Mesendoderm (in vitro differentiated cells): ENCODE data around the gene FGF21.
"Not testable (repeated sequence)": the region's sequence is repeated elsewhere in the genome, so short reads cannot be mapped to it uniquely, and the experiment has no call there.

Experiments used
- DNase-seq: peaks from one replicate; pipeline ENCODE4 v3.0.0; 2013
- H2AK5ac ChIP-seq: 2 replicates; pipeline ENCODE4 v1.6.1; 2013; ENCODE audit warnings: low read length, inconsistent platforms
- H2BK120ac ChIP-seq: 2 replicates; pipeline ENCODE4 v1.6.1; 2013; ENCODE audit warnings: low read depth, mild to moderate bottlenecking, low read length, moderate library complexity, mixed read lengths
- H2BK15ac ChIP-seq: replicated peaks from 2 replicates; pipeline ENCODE4 v1.6.1; 2013; ENCODE audit warnings: low read depth, mild to moderate bottlenecking, moderate library complexity
- H2BK5ac ChIP-seq: 2 replicates; pipeline ENCODE4 v1.6.1; 2013; ENCODE audit warnings: low read length, inconsistent platforms
- H3K18ac ChIP-seq: 2 replicates; pipeline ENCODE4 v1.6.1; 2013; ENCODE audit warnings: mild to moderate bottlenecking, low read length, mixed read lengths
- H3K23ac ChIP-seq: one replicate; pipeline ENCODE4 v1.6.1; 2013; ENCODE audit warnings: low read length
- H3K27ac ChIP-seq: 2 replicates; pipeline ENCODE4 v1.5.1; 2013; ENCODE audit warnings: low read depth, mild to moderate bottlenecking, inconsistent platforms, low read length, moderate library complexity
- H3K27me3 ChIP-seq: 2 replicates; pipeline ENCODE4 v1.6.1; 2013; ENCODE audit warnings: low read length, control low read depth, mild to moderate bottlenecking, inconsistent platforms; ENCODE audit not compliant: insufficient read depth, poor library complexity
- H3K36me3 ChIP-seq: 2 replicates; pipeline ENCODE4 v1.6.1; 2013; ENCODE audit warnings: low read length, inconsistent platforms; ENCODE audit not compliant: control insufficient read depth, insufficient read depth
- H3K4ac ChIP-seq: one replicate; pipeline ENCODE4 v1.6.1; 2013; ENCODE audit warnings: low read depth, mild to moderate bottlenecking, low read length, moderate library complexity
- H3K4me1 ChIP-seq: 2 replicates; pipeline ENCODE4 v1.6.1; 2013; ENCODE audit warnings: low read depth, low read length, inconsistent platforms; ENCODE audit not compliant: control insufficient read depth
- H3K4me2 ChIP-seq: 2 replicates; pipeline ENCODE4 v1.6.1; 2013; ENCODE audit warnings: low read length
- H3K4me3 ChIP-seq: 2 replicates; pipeline ENCODE4 v1.5.1; 2013; ENCODE audit warnings: mild to moderate bottlenecking, low read length
- H3K56ac ChIP-seq: one replicate; pipeline ENCODE4 v1.6.1; 2013; ENCODE audit warnings: low read length
- H3K79me1 ChIP-seq: 2 replicates; pipeline ENCODE4 v1.6.1; 2013; ENCODE audit warnings: low read length, inconsistent platforms
- H3K79me2 ChIP-seq: 2 replicates; pipeline ENCODE4 v1.6.1; 2013; ENCODE audit warnings: mild to moderate bottlenecking, low read length; ENCODE audit not compliant: control insufficient read depth, insufficient read depth
- H3K9ac ChIP-seq: 2 replicates; pipeline ENCODE4 v1.6.1; 2013; ENCODE audit warnings: low read length, inconsistent platforms
- H4K5ac ChIP-seq: one replicate; pipeline ENCODE4 v1.6.1; 2013; ENCODE audit warnings: low read length
- H4K8ac ChIP-seq: one replicate; pipeline ENCODE4 v1.6.1; 2013; ENCODE audit warnings: low read depth, mild to moderate bottlenecking, control low read depth, low read length, moderate library complexity
- WGBS: extraction: QIAGEN DNeasy Blood & Tissue Kit; methylation state at CpG from one replicate; pipeline ENCODE4 v1.1.7; 2013; ENCODE audit warnings: low lambda C conversion rate, missing lambda C conversion rate; ENCODE audit not compliant: insufficient coverage; ENCODE audit errors: extremely low coverage; 5-methylcytosine and 5-hydroxymethylcytosine counted together

FGF21 gene

DNA sequence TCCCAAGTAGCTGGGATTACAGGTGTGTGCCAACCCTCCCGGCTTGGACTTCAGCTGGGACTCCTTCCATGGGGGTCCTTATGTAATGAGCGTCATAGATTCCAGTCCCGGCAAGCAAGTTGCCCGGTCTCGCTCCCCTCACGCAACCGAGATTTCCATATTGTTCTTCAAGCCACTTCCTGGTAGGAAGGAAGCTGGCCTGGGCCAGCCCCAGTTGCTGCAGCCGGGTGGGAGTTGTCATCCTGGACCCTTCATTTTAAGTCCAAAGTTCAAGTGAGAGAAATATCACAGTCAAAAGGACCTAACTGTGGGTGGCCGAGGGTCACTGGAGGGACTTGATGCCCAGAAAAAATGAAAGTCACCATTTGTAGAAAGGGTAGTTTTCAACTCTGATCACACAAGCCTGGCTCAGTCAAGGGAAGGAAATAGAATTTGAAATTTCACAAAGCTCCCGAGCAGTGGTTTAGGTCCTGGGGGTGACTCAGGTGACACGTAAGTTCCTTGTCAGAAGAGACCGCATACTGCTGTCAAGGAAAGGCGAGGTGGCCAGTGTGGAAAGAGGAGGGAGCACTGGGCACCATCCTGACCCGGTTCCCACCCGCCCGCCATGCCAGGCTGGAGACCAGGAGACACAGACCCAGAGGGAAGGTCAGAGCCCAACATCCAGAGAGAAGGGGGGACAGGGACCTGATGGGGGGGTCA is 5.3 kb downstream of the FGF21 start:
- Histone ChIP-seq H3K9ac (no peak overlapping the region), H3K79me1 (no peaks in the 10 kb centered on the region), H2AK5ac (no peak overlapping the region), H3K18ac (no peak overlapping the region), H3K23ac (no peak overlapping the region), H3K4me2 (no peak overlapping the region), H3K27ac (no peak overlapping the region), H3K4me1 (no peaks in the 10 kb centered on the region), H3K79me2 (no peaks in the 10 kb centered on the region), H4K8ac (no peak overlapping the region), H2BK5ac (no peak overlapping the region), H4K5ac (no peak overlapping the region), H3K4me3 (no peak overlapping the region), H3K56ac (no peak overlapping the region), H3K27me3 (no peaks in the 10 kb centered on the region), H3K36me3 (no peaks in the 10 kb centered on the region), H2BK15ac (no peak overlapping the region), H2BK120ac (no peak overlapping the region), H3K4ac (no peak overlapping the region)
- DNase-seq: no peak
- no CpG with 5 or more reads among the region's 16 CpGs for WGBS

- not testable (repeated sequence) for H3K18ac ChIP-seq, H2BK5ac ChIP-seq
Observed at GRCh38 chr19:48765816-48766215, 10.5 kb downstream of the FGF21 start.

DNA sequence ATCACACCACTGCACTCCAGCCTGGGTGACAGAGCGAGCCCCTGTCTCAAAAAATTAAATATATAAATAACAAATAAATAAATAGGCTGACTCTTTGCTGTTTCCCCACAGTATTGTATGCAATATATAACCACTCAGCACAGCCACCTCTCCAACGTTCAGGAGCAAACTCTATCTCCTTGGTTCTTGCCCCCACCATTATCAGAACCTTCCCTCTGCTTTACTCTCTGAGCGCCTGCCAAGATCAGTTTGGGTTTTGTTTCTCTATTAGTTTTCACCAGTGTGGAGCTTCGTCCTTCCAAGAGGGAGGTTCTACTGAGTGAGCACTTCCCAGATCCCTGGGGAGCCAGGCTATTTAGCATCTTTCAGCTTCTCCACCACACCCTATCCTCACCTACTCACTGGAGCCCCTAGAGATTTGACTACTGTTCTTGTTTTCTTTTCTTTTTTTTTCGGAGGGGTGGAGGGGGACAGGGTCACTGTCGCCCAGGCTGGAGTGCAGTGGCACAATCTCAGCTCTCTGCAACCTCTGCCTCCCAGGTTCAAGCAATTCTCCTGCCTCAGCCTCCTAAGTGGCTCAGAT is 12.9 kb downstream of the FGF21 start:
- not testable (repeated sequence) for H3K4ac ChIP-seq, H3K56ac ChIP-seq, DNase-seq, H3K79me1 ChIP-seq, H2BK15ac ChIP-seq, H3K27ac ChIP-seq, H3K18ac ChIP-seq, H3K27me3 ChIP-seq, H3K4me3 ChIP-seq, H3K36me3 ChIP-seq, H3K9ac ChIP-seq, H2BK5ac ChIP-seq, H3K4me2 ChIP-seq, H4K5ac ChIP-seq, H3K23ac ChIP-seq, H3K4me1 ChIP-seq, H4K8ac ChIP-seq, H3K79me2 ChIP-seq, H2AK5ac ChIP-seq, H2BK120ac ChIP-seq
- WGBS: no CpG with 5 or more reads among the region's 6 CpGs

More at GRCh38 chr19:48765816-48766215, 10.5 kb downstream of the FGF21 start:
- H3K79me1 ChIP-seq, H2BK15ac ChIP-seq, H3K27me3 ChIP-seq, H3K4ac ChIP-seq, H3K23ac ChIP-seq, H3K27ac ChIP-seq, H3K4me3 ChIP-seq, DNase-seq, H2AK5ac ChIP-seq, H4K8ac ChIP-seq, H3K36me3 ChIP-seq, H3K4me1 ChIP-seq, H2BK120ac ChIP-seq, H4K5ac ChIP-seq, H3K4me2 ChIP-seq, H3K79me2 ChIP-seq, H3K9ac ChIP-seq, H3K56ac ChIP-seq: not testable (repeated sequence)
- no CpG with 5 or more reads among the region's 5 CpGs for WGBS

DNA sequence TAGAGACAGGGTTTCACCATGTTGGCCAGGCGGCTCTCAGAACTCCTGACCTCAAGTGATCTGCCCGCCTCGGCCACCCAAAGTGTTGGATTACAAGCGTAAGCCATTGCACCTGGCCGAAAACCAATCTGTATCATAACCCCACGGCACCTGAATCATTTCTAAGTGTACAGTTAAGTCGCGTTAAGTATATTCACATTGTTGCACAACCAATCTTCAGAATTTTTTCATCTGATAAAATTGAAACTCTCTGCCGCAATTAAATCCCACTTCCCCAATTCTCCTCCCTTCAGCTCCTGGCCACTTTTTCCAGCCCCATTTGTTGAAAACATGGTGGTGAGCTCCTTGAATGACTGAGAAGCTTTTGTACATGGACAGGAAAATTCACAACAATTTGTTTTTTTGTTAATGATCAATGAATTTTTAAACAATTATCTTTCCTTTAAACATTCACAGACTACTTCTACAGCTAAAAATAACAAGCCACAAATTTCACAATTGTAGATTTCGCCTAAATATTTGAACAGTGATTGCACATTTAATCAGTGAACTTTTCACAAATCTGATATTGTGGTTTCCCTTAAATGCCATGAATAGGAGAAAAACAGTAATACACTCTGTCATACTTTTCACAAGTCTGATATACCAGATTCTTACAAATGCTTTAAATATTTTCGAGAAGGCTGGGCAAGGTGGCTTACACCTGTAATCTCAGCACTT is 13.8 kb downstream of the FGF21 start:
- no peak overlapping the region for H4K5ac ChIP-seq
- no peaks in the 10 kb centered on the region for H3K36me3 ChIP-seq
- no peak overlapping the region for H2AK5ac ChIP-seq
- no peak overlapping the region for H4K8ac ChIP-seq
- no peak overlapping the region for H3K27ac ChIP-seq
- H2BK120ac ChIP-seq: no peak overlapping the region
- no CpG with 5 or more reads among the region's 11 CpGs for WGBS
- no peaks in the 10 kb centered on the region for H3K4me1 ChIP-seq
- no peak overlapping the region for H3K4me3 ChIP-seq
- H3K56ac ChIP-seq: no peak overlapping the region
- H3K9ac ChIP-seq: no peak overlapping the region
- H2BK5ac ChIP-seq: no peak overlapping the region
- no peak overlapping the region for H3K4ac ChIP-seq
- no peak for DNase-seq
- no peak overlapping the region for H2BK15ac ChIP-seq
- no peaks in the 10 kb centered on the region for H3K79me1 ChIP-seq
- no peak overlapping the region for H3K23ac ChIP-seq
- H3K4me2 ChIP-seq: no peak overlapping the region
- no peaks in the 10 kb centered on the region for H3K79me2 ChIP-seq
- no peaks in the 10 kb centered on the region for H3K27me3 ChIP-seq
- H3K18ac ChIP-seq: no peak overlapping the region

GRCh38 chr19:48770266-48770665 is 14.9 kb downstream of the FGF21 start:
- Histone ChIP-seq H3K4me2 (no peak overlapping the region), H3K23ac (no peak overlapping the region), H3K9ac (no peak overlapping the region), H3K36me3 (no peaks in the 10 kb centered on the region), H3K4ac (no peak overlapping the region), H4K8ac (no peak overlapping the region), H4K5ac (no peak overlapping the region), H3K79me2 (no peaks in the 10 kb centered on the region), H2BK120ac (no peak overlapping the region), H2BK5ac (no peak overlapping the region), H2AK5ac (no peak overlapping the region), H3K27ac (no peak overlapping the region), H3K56ac (no peak overlapping the region), H2BK15ac (no peak overlapping the region), H3K4me3 (no peak overlapping the region), H3K18ac (no peak overlapping the region), H3K79me1 (no peaks in the 10 kb centered on the region), H3K4me1 (no peaks in the 10 kb centered on the region), H3K27me3 (no peaks in the 10 kb centered on the region)
- DNase-seq: no peak
- WGBS: no CpG with 5 or more reads among the region's 7 CpGs
